ENCODE measurements around the gene C2orf76.

DNA sequence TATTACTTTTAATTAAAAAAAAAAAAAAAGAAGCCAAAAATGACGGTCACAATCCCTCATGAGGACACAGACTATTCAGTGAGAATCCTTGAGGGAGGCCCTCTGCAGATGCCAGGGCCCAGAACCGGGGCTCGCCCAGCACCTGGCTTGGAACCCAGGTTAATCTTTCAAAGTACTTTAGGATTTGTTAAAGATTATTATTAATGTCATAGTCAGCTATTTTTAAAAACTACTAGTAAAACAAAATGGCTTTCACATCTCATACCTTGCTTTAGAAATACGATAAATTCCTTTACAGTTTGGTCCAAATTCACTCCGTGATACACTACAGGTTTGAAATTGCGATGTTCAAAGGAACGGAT is 27.1 kb downstream of the C2orf76 start:
- TF ChIP-seq, protein P1, sequence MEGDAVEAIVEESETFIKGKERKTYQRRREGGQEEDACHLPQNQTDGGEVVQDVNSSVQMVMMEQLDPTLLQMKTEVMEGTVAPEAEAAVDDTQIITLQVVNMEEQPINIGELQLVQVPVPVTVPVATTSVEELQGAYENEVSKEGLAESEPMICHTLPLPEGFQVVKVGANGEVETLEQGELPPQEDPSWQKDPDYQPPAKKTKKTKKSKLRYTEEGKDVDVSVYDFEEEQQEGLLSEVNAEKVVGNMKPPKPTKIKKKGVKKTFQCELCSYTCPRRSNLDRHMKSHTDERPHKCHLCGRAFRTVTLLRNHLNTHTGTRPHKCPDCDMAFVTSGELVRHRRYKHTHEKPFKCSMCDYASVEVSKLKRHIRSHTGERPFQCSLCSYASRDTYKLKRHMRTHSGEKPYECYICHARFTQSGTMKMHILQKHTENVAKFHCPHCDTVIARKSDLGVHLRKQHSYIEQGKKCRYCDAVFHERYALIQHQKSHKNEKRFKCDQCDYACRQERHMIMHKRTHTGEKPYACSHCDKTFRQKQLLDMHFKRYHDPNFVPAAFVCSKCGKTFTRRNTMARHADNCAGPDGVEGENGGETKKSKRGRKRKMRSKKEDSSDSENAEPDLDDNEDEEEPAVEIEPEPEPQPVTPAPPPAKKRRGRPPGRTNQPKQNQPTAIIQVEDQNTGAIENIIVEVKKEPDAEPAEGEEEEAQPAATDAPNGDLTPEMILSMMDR (IDR thresholded peaks at IDR 0.05) = no peak
- no peak for TF ChIP-seq EZH2 (IDR thresholded peaks at IDR 0.05; ENCODE audit: borderline replicate concordance, insufficient read depth, low read depth, low read length, poor library complexity, severe bottlenecking)
